HepG2 (cell line): ENCODE data around the gene LAP3. TPM values are rescaled to one million over a fixed set of nuclear protein-coding genes. Genes with fewer than 3 reads are reported as not detected.
A peak's percentile ranks its signal among the peaks of the same experiment; 100 is the strongest.

Experiments used
- ARID3A ChIP-seq: IDR thresholded peaks from 2 replicates; pipeline ENCODE4 v1.6.1; 2012; ENCODE audit warnings: low read depth, low read length, improper control_type of control experiment
- E2F5 ChIP-seq: sonication (generic); formaldehyde crosslinking; conservative IDR thresholded peaks from 2 replicates; pipeline ENCODE4 v1.4.0; 2020; ENCODE audit warnings: missing genetic modification reagents
- IRF2 ChIP-seq: IDR thresholded peaks from 2 replicates; pipeline ENCODE4 v1.6.1; 2018; ENCODE audit warnings: missing genetic modification reagents, missing compliant biosample characterization
- IRF9 ChIP-seq: sonication (generic); formaldehyde crosslinking; IDR thresholded peaks from 2 replicates; pipeline ENCODE4 v1.8.0; 2022; ENCODE audit warnings: missing genetic modification reagents, mild to moderate bottlenecking, borderline replicate concordance
- KDM2A ChIP-seq: sonication (generic); formaldehyde crosslinking; IDR thresholded peaks from 2 replicates; pipeline ENCODE4 v1.4.0; 2020; ENCODE audit warnings: low read depth, missing genetic modification reagents, borderline replicate concordance
- MAFG ChIP-seq: sonication (generic); formaldehyde crosslinking; IDR thresholded peaks from 2 replicates; pipeline ENCODE4 v1.5.1; 2020; ENCODE audit warnings: mild to moderate bottlenecking, missing genetic modification reagents
- NCOA1 ChIP-seq: sonication (generic); formaldehyde crosslinking; IDR thresholded peaks from 2 replicates; pipeline ENCODE4 v1.9.0; 2021; ENCODE audit warnings: missing genetic modification reagents
- NFYB ChIP-seq: sonication (generic); formaldehyde crosslinking; IDR thresholded peaks from 2 replicates; pipeline ENCODE4 v1.4.0; 2020; ENCODE audit warnings: missing genetic modification reagents
- TBL1XR1 ChIP-seq: fragments of 150-350 bp; IDR thresholded peaks from 2 replicates; pipeline ENCODE4 v1.6.1; 2014; ENCODE audit warnings: borderline replicate concordance, low read length; ENCODE audit not compliant: partially characterized antibody
- TBX2 ChIP-seq: sonication (generic); formaldehyde crosslinking; IDR thresholded peaks from 2 replicates; pipeline ENCODE4 v1.5.0; 2020; ENCODE audit warnings: missing genetic modification reagents, mild to moderate bottlenecking, borderline replicate concordance
- TBX3 ChIP-seq: fragments of 450-650 bp; IDR thresholded peaks from 2 replicates; pipeline ENCODE4 v1.6.1; 2017; ENCODE audit warnings: antibody characterized with exemption, mild to moderate bottlenecking, inconsistent platforms, borderline replicate concordance
- TCF7 ChIP-seq: sonication (generic); IDR thresholded peaks from 2 replicates; pipeline ENCODE4 v1.6.1; 2016; ENCODE audit warnings: antibody characterized with exemption, low read depth
- ZBTB14 ChIP-seq: sonication (generic); formaldehyde crosslinking; IDR thresholded peaks from 2 replicates; pipeline ENCODE4 v1.4.0; 2020; ENCODE audit warnings: missing genetic modification reagents
- ZFP82 ChIP-seq: sonication (generic); formaldehyde crosslinking; IDR thresholded peaks from 2 replicates; pipeline ENCODE4 v1.5.1; 2020; ENCODE audit warnings: mild to moderate bottlenecking, missing genetic modification reagents, borderline replicate concordance
- ZFY ChIP-seq: sonication (generic); formaldehyde crosslinking; IDR thresholded peaks from 2 replicates; pipeline ENCODE4 v1.4.0; 2020; ENCODE audit warnings: missing genetic modification reagents
- ZNF20 ChIP-seq: sonication (generic); formaldehyde crosslinking; IDR thresholded peaks from 2 replicates; pipeline ENCODE4 v1.4.0; 2020; ENCODE audit warnings: mild to moderate bottlenecking, moderate library complexity, missing genetic modification reagents
- ZNF230 ChIP-seq: sonication (generic); formaldehyde crosslinking; IDR thresholded peaks from 2 replicates; pipeline ENCODE4 v1.4.0; 2020; ENCODE audit warnings: mild to moderate bottlenecking, missing genetic modification reagents
- ZNF326 ChIP-seq: sonication (generic); formaldehyde crosslinking; IDR thresholded peaks from 2 replicates; pipeline ENCODE4 v1.4.0; 2020; ENCODE audit warnings: missing genetic modification reagents, borderline replicate concordance
- ZNF430 ChIP-seq: sonication (generic); formaldehyde crosslinking; IDR thresholded peaks from 2 replicates; pipeline ENCODE4 v1.9.0; 2021; ENCODE audit warnings: mild to moderate bottlenecking, missing genetic modification reagents
- ZNF530 ChIP-seq: sonication (generic); formaldehyde crosslinking; IDR thresholded peaks from 2 replicates; pipeline ENCODE4 v1.5.0; 2020; ENCODE audit warnings: low read depth, mild to moderate bottlenecking, missing genetic modification reagents
- ZNF569 ChIP-seq: sonication (generic); formaldehyde crosslinking; IDR thresholded peaks from 2 replicates; pipeline ENCODE4 v1.5.0; 2020; ENCODE audit warnings: mild to moderate bottlenecking, missing genetic modification reagents, moderate library complexity, borderline replicate concordance
- ZNF652 ChIP-seq: IDR thresholded peaks from 2 replicates; pipeline ENCODE4 v1.6.1; 2016; ENCODE audit warnings: low read depth, borderline replicate concordance
- ZNF770 ChIP-seq: sonication (generic); formaldehyde crosslinking; IDR thresholded peaks from 2 replicates; pipeline ENCODE4 v1.5.0; 2020; ENCODE audit warnings: mild to moderate bottlenecking, missing genetic modification reagents
- ZNF782 ChIP-seq: sonication (generic); formaldehyde crosslinking; IDR thresholded peaks from 2 replicates; pipeline ENCODE4 v1.4.0; 2020; ENCODE audit warnings: missing genetic modification reagents, mild to moderate bottlenecking, borderline replicate concordance
- ZNF839 ChIP-seq: sonication (generic); formaldehyde crosslinking; IDR thresholded peaks from 2 replicates; pipeline ENCODE4 v1.4.0; 2020; ENCODE audit warnings: missing genetic modification reagents, mild to moderate bottlenecking, borderline replicate concordance
- ZNF878 ChIP-seq: sonication (generic); formaldehyde crosslinking; IDR thresholded peaks from 2 replicates; pipeline ENCODE4 v1.8.1; 2023; ENCODE audit warnings: mild to moderate bottlenecking, missing genetic modification reagents, moderate library complexity
- polyA plus RNA-seq, 8 experiments: library from polyadenylated mRNA; depleted of rRNA in 3 of 8; stranded (reverse) in 7 of 8; unstranded in 1 of 8; fragments of >200 nt; fragmentation: Illumina TruSeq in 4 of 8; extraction: Trizol in 4 of 8; gene quantifications; 2 replicates each; pipeline versions ENCODE4 v1.2.1 to v1.2.3, GENCODE V29; 2011 to 2016; ENCODE audit warnings: low read depth in 4 of 8, missing spikeins in 1 of 8, mixed read lengths in 1 of 8; ENCODE audit not compliant: insufficient read depth in 1 of 8
- total RNA-seq, 5 experiments: library from RNA; depleted of rRNA; stranded (reverse); fragments of >200 nt; fragmentation: Illumina TruSeq; extraction: Trizol; gene quantifications; 2 replicates each; pipeline ENCODE4 v1.2.3, GENCODE V29; 2016; ENCODE audit warnings: low read depth in 1 of 5

Gene LAP3
- total and polyA plus RNA-seq, 2 of the 13 experiments (the other 11 are each of a cell fraction or from before 2014, with no cell fraction given), result 106 to 125 TPM

GRCh38 chr4:17556498-17556897 is 20.5 kb upstream of the LAP3 start (continued):
- TF ChIP-seq E2F5 (CRISPR knock-in tag), result no peak
- TF ChIP-seq TBX2, result peak; percentile 29; the same call in 1 of the 2 replicates
- no peak for TF ChIP-seq ZNF569 (CRISPR knock-in tag)
- TF ChIP-seq ZNF326 (CRISPR knock-in tag), result no peak
- TF ChIP-seq ZFY (CRISPR knock-in tag), result no peak
- TF ChIP-seq ZNF652 (CRISPR knock-in tag), result no peak; the same call in 1 of the 2 replicates
- no peak for TF ChIP-seq TBL1XR1
- no peak for TF ChIP-seq ZNF782 (CRISPR knock-in tag)
- TF ChIP-seq IRF2 (CRISPR knock-in tag), result no peak
- no peak for TF ChIP-seq KDM2A (CRISPR knock-in tag)
- TF ChIP-seq ZNF839 (CRISPR knock-in tag), result no peak
- TF ChIP-seq ZNF20 (CRISPR knock-in tag), result no peak
- TF ChIP-seq ZNF430 (CRISPR knock-in tag), result no peak
- TF ChIP-seq MAFG (CRISPR knock-in tag), result no peak
- TF ChIP-seq ZNF530, result no peak
- peak; percentile 88 for TF ChIP-seq TCF7
- TF ChIP-seq ZNF878, result no peak
- no peak for TF ChIP-seq NFYB
- TF ChIP-seq IRF9 (CRISPR knock-in tag), result no peak
- TF ChIP-seq ARID3A, result peak; percentile 79; the same call in 1 of the 2 replicates
- TF ChIP-seq TBX3, result peak; percentile 36; the same call in 1 of the 2 replicates
- no peak for TF ChIP-seq NCOA1
- TF ChIP-seq ZNF770 (CRISPR knock-in tag), result no peak
- TF ChIP-seq ZFP82 (CRISPR knock-in tag), result no peak
- TF ChIP-seq ZBTB14 (CRISPR knock-in tag), result no peak
- no peak for TF ChIP-seq ZNF230 (CRISPR knock-in tag)
